ENCODE results near the gene GABRP. TPM values are rescaled to one million over a fixed set of nuclear protein-coding genes. Genes with fewer than 3 reads are reported as not detected.

GABRP gene
- total and polyA plus RNA-seq, 3 experiments from 2014 or later: not detected

GRCh38 chr5:170792878-170793277 lies 9.4 kb downstream of the GABRP start:
- H3K27ac ChIP-seq (ENCODE audit: low read depth, low read length): no peak overlapping the region
- CTCF ChIA-PET: no interaction called here
- POLR2A ChIA-PET: no interaction called here
- Mint-ChIP-seq H3K27ac (no peak overlapping the region), H3K9me3 (peaks cover 0 to 2% (median 0%) of the 10 kb centered on the region in 5 donors), H3K4me1 (no peaks in the 10 kb centered on the region), H3K36me3 (no peaks in the 10 kb centered on the region), H3K4me3 (no peak overlapping the region), H3K27me3 (peaks cover 0 to 3% of the 10 kb centered on the region in 2 donors)
- H3K4me1 ChIP-seq (ENCODE audit: insufficient read depth, low read length): no peaks in the 10 kb centered on the region
- H3K4me3 ChIP-seq (ENCODE audit: low read length): no peak overlapping the region
- DNase-seq: no peak
- no peaks in the 10 kb centered on the region for H3K9me3 ChIP-seq (ENCODE audit: low read length)
- no peaks in the 10 kb centered on the region for H3K36me3 ChIP-seq (ENCODE audit: insufficient read depth, low read length)
- no peaks in the 10 kb centered on the region for H3K27me3 ChIP-seq (ENCODE audit: insufficient read depth, low read length, poor library complexity, severe bottlenecking)

- POLR2A ChIA-PET: no interaction called here
Observed at GRCh38 chr5:170795154-170795553, 11.6 kb downstream of the GABRP start.

GRCh38 chr5:170805666-170806065 lies 22.1 kb downstream of the GABRP start:
- H3K4me3 Mint-ChIP-seq: no peak overlapping the region
- H3K27me3 ChIP-seq (ENCODE audit: insufficient read depth, low read length, poor library complexity, severe bottlenecking): no peaks in the 10 kb centered on the region
- H3K9me3 Mint-ChIP-seq: no peaks in the 10 kb centered on the region
- H3K4me1 ChIP-seq (ENCODE audit: insufficient read depth, low read length): no peaks in the 10 kb centered on the region
- H3K36me3 Mint-ChIP-seq: no peaks in the 10 kb centered on the region
- no peak overlapping the region for H3K27ac ChIP-seq (ENCODE audit: low read depth, low read length)
- no peak for DNase-seq
- POLR2A ChIA-PET: no interaction called here
- no peaks in the 10 kb centered on the region for H3K9me3 ChIP-seq (ENCODE audit: low read length)
- CTCF ChIA-PET: no interaction called here
- H3K36me3 ChIP-seq (ENCODE audit: insufficient read depth, low read length): no peaks in the 10 kb centered on the region
- no peaks in the 10 kb centered on the region for H3K4me1 Mint-ChIP-seq
- no peak overlapping the region for H3K27ac Mint-ChIP-seq
- H3K4me3 ChIP-seq (ENCODE audit: low read length): no peak overlapping the region
- peaks cover 1 to 5% of the 10 kb centered on the region in 2 donors for H3K27me3 Mint-ChIP-seq

More at GRCh38 chr5:170795154-170795553, 11.6 kb downstream of the GABRP start:
- H3K27ac Mint-ChIP-seq: no peak overlapping the region
- no peaks in the 10 kb centered on the region for H3K4me1 ChIP-seq (ENCODE audit: insufficient read depth, low read length)
- peaks cover 0 to 5% of the 10 kb centered on the region in 2 donors for H3K27me3 Mint-ChIP-seq
- no peaks in the 10 kb centered on the region for H3K36me3 Mint-ChIP-seq
- no peak for DNase-seq
- H3K36me3 ChIP-seq (ENCODE audit: insufficient read depth, low read length): no peaks in the 10 kb centered on the region
- H3K27ac ChIP-seq (ENCODE audit: low read depth, low read length): no peak overlapping the region
- no peaks in the 10 kb centered on the region for H3K27me3 ChIP-seq (ENCODE audit: insufficient read depth, low read length, poor library complexity, severe bottlenecking)
- H3K9me3 Mint-ChIP-seq: peaks cover 0 to 2% (median 0%) of the 10 kb centered on the region in 5 donors
- no peaks in the 10 kb centered on the region for H3K4me1 Mint-ChIP-seq
- CTCF ChIA-PET: no interaction called here
- H3K4me3 Mint-ChIP-seq: no peak overlapping the region
- H3K9me3 ChIP-seq (ENCODE audit: low read length): no peaks in the 10 kb centered on the region
- no peak overlapping the region for H3K4me3 ChIP-seq (ENCODE audit: low read length)

GRCh38 chr5:170809551-170809950 lies 26.0 kb downstream of the GABRP start:
- CTCF ChIA-PET: no interaction called here
- H3K27ac Mint-ChIP-seq: no peak overlapping the region

GRCh38 chr5:170811719-170812118 lies 28.2 kb downstream of the GABRP start:
- Histone ChIP-seq H3K36me3 (ENCODE audit: insufficient read depth, low read length) (no peaks in the 10 kb centered on the region), H3K27me3 (ENCODE audit: insufficient read depth, low read length, poor library complexity, severe bottlenecking) (no peaks in the 10 kb centered on the region), H3K4me1 (ENCODE audit: insufficient read depth, low read length) (no peaks in the 10 kb centered on the region), H3K4me3 (ENCODE audit: low read length) (no peak overlapping the region), H3K27ac (ENCODE audit: low read depth, low read length) (no peak overlapping the region), H3K9me3 (ENCODE audit: low read length) (no peaks in the 10 kb centered on the region)
- Mint-ChIP-seq H3K9me3 (peaks cover 0 to 3% (median 0%) of the 10 kb centered on the region in 5 donors), H3K36me3 (no peaks in the 10 kb centered on the region), H3K27ac (no peak overlapping the region), H3K27me3 (peaks cover 0 to 5% of the 10 kb centered on the region in 2 donors), H3K4me1 (no peaks in the 10 kb centered on the region), H3K4me3 (no peak overlapping the region)
- DNase-seq: no peak
- ChIA-PET POLR2A (no interaction called here), CTCF (no interaction called here)

More at GRCh38 chr5:170809551-170809950, 26.0 kb downstream of the GABRP start:
- H3K36me3 Mint-ChIP-seq: no peaks in the 10 kb centered on the region
- no peaks in the 10 kb centered on the region for H3K9me3 Mint-ChIP-seq
- Histone ChIP-seq H3K9me3 (ENCODE audit: low read length) (no peaks in the 10 kb centered on the region), H3K27ac (ENCODE audit: low read depth, low read length) (no peak overlapping the region), H3K36me3 (ENCODE audit: insufficient read depth, low read length) (no peaks in the 10 kb centered on the region), H3K4me1 (ENCODE audit: insufficient read depth, low read length) (no peaks in the 10 kb centered on the region), H3K27me3 (ENCODE audit: insufficient read depth, low read length, poor library complexity, severe bottlenecking) (no peaks in the 10 kb centered on the region), H3K4me3 (ENCODE audit: low read length) (no peak overlapping the region)
- DNase-seq: no peak
- H3K4me3 Mint-ChIP-seq: no peak overlapping the region
- H3K4me1 Mint-ChIP-seq: no peaks in the 10 kb centered on the region
- POLR2A ChIA-PET: no interaction called here
- peaks cover 0 to 5% of the 10 kb centered on the region in 2 donors for H3K27me3 Mint-ChIP-seq

GRCh38 chr5:170813231-170813630 lies 29.7 kb downstream of the GABRP start:
- no peak overlapping the region for H3K4me3 ChIP-seq (ENCODE audit: low read length)
- Mint-ChIP-seq H3K4me1 (no peaks in the 10 kb centered on the region), H3K27me3 (peaks cover 0 to 5% of the 10 kb centered on the region in 2 donors), H3K27ac (no peak overlapping the region), H3K4me3 (no peak overlapping the region), H3K36me3 (no peaks in the 10 kb centered on the region), H3K9me3 (peaks cover 0 to 3% (median 0%) of the 10 kb centered on the region in 5 donors)
- POLR2A ChIA-PET: no interaction called here
- H3K4me1 ChIP-seq (ENCODE audit: insufficient read depth, low read length): no peaks in the 10 kb centered on the region
- CTCF ChIA-PET: no interaction called here
- H3K9me3 ChIP-seq (ENCODE audit: low read length): no peaks in the 10 kb centered on the region
- no peak for DNase-seq
- H3K36me3 ChIP-seq (ENCODE audit: insufficient read depth, low read length): no peaks in the 10 kb centered on the region
- no peak overlapping the region for H3K27ac ChIP-seq (ENCODE audit: low read depth, low read length)
- H3K27me3 ChIP-seq (ENCODE audit: insufficient read depth, low read length, poor library complexity, severe bottlenecking): no peaks in the 10 kb centered on the region

GRCh38 chr5:170817195-170817594 lies 33.7 kb downstream of the GABRP start:
- no peak overlapping the region for H3K4me3 ChIP-seq (ENCODE audit: low read length)
- H3K36me3 ChIP-seq (ENCODE audit: insufficient read depth, low read length): no peaks in the 10 kb centered on the region
- H3K9me3 ChIP-seq (ENCODE audit: low read length): no peaks in the 10 kb centered on the region
- CTCF ChIA-PET: no interaction called here
- no peak overlapping the region for H3K27ac Mint-ChIP-seq
- peaks cover 0 to 3% (median 0%) of the 10 kb centered on the region in 5 donors for H3K9me3 Mint-ChIP-seq
- H3K27me3 Mint-ChIP-seq: no peaks in the 10 kb centered on the region
- H3K27me3 ChIP-seq (ENCODE audit: insufficient read depth, low read length, poor library complexity, severe bottlenecking): no peaks in the 10 kb centered on the region
- H3K4me3 Mint-ChIP-seq: no peak overlapping the region
- POLR2A ChIA-PET: no interaction called here
- no peaks in the 10 kb centered on the region for H3K4me1 ChIP-seq (ENCODE audit: insufficient read depth, low read length)
- H3K36me3 Mint-ChIP-seq: no peaks in the 10 kb centered on the region
- no peaks in the 10 kb centered on the region for H3K4me1 Mint-ChIP-seq
- DNase-seq: no peak
- no peak overlapping the region for H3K27ac ChIP-seq (ENCODE audit: low read depth, low read length)

- Histone ChIP-seq H3K27ac (ENCODE audit: low read depth, low read length) (no peak overlapping the region), H3K4me1 (ENCODE audit: insufficient read depth, low read length) (no peaks in the 10 kb centered on the region), H3K27me3 (ENCODE audit: insufficient read depth, low read length, poor library complexity, severe bottlenecking) (no peaks in the 10 kb centered on the region), H3K36me3 (ENCODE audit: insufficient read depth, low read length) (no peaks in the 10 kb centered on the region), H3K4me3 (ENCODE audit: low read length) (no peak overlapping the region), H3K9me3 (ENCODE audit: low read length) (no peaks in the 10 kb centered on the region)
- peaks cover 0 to 3% (median 0%) of the 10 kb centered on the region in 5 donors for H3K9me3 Mint-ChIP-seq
- no peaks in the 10 kb centered on the region for H3K27me3 Mint-ChIP-seq
- DNase-seq: no peak
- H3K4me3 Mint-ChIP-seq: no peak overlapping the region
- POLR2A ChIA-PET: no interaction called here
- CTCF ChIA-PET: no interaction called here
- no peaks in the 10 kb centered on the region for H3K4me1 Mint-ChIP-seq
- H3K36me3 Mint-ChIP-seq: no peaks in the 10 kb centered on the region
- no peak overlapping the region for H3K27ac Mint-ChIP-seq
Observed at GRCh38 chr5:170818232-170818631, 34.7 kb downstream of the GABRP start.

- Histone ChIP-seq H3K4me3 (ENCODE audit: low read length) (no peak overlapping the region), H3K27ac (ENCODE audit: low read depth, low read length) (no peak overlapping the region), H3K9me3 (ENCODE audit: low read length) (no peaks in the 10 kb centered on the region), H3K27me3 (ENCODE audit: insufficient read depth, low read length, poor library complexity, severe bottlenecking) (no peaks in the 10 kb centered on the region), H3K36me3 (ENCODE audit: insufficient read depth, low read length) (no peaks in the 10 kb centered on the region), H3K4me1 (ENCODE audit: insufficient read depth, low read length) (no peaks in the 10 kb centered on the region)
- H3K36me3 Mint-ChIP-seq: no peaks in the 10 kb centered on the region
- H3K27me3 Mint-ChIP-seq: peaks cover 0 to 2% of the 10 kb centered on the region in 2 donors
- POLR2A ChIA-PET: no interaction called here
- peaks cover 0 to 3% (median 0%) of the 10 kb centered on the region in 5 donors for H3K9me3 Mint-ChIP-seq
- no peak for DNase-seq
- CTCF ChIA-PET: no interaction called here
- H3K4me3 Mint-ChIP-seq: no peak overlapping the region
- no peak overlapping the region for H3K27ac Mint-ChIP-seq
- no peaks in the 10 kb centered on the region for H3K4me1 Mint-ChIP-seq
Observed at GRCh38 chr5:170819824-170820223, 36.3 kb downstream of the GABRP start.
